HEK293T (cell line): ENCODE results near the gene PRDM4.

Source experiments
- BHLHE40 ChIP-seq: fragments of 450-650 bp; IDR thresholded peaks from 2 replicates; pipeline ENCODE4 v1.6.1; 2016; ENCODE audit warnings: mild to moderate bottlenecking, moderate library complexity, borderline replicate concordance
- FOXA1 ChIP-seq: fragments of 450-650 bp; IDR thresholded peaks from 2 replicates; pipeline ENCODE4 v1.6.1; 2016; ENCODE audit warnings: mild to moderate bottlenecking

DNA sequence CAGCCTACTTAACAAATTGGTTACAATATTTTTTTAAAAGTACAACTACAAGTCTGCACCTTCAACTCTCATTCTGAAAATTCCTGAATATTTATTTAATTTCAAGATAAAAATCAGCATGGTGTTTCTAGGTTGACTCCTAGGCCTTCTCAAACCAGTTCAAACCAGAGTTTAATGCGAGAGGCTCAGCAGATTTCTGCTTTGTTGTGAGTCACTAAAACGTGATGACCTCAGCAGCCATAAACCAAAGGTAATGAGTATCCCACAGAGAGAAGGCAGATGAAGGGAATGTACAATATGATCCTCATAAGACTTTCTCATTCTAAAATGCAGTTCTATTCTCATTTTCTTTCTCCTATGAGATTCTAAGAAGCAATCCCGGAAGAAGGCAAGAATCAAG lies 1.5 kb downstream of the PRDM4 start:
- TF ChIP-seq FOXA1 (no peak), BHLHE40 (no peak)
